GM12891 (cell line): ENCODE results near the gene RAB36.

Source experiments
- POLR2A ChIP-seq: IDR thresholded peaks from 2 replicates; pipeline ENCODE4 v1.6.1; 2011; ENCODE audit warnings: low read depth, low read length, control low read depth
- POLR2AphosphoS5 ChIP-seq: IDR thresholded peaks from 2 replicates; pipeline ENCODE4 v1.6.1; 2011; ENCODE audit warnings: low read depth, low read length, control low read depth
- POU2F2 ChIP-seq: IDR thresholded peaks from 2 replicates; pipeline ENCODE4 v1.6.1; 2011; ENCODE audit warnings: low read depth, mild to moderate bottlenecking, control low read depth, low read length, moderate library complexity
- TAF1 ChIP-seq: IDR thresholded peaks from 2 replicates; pipeline ENCODE4 v1.6.1; 2011; ENCODE audit warnings: low read depth, low read length, control low read depth

DNA sequence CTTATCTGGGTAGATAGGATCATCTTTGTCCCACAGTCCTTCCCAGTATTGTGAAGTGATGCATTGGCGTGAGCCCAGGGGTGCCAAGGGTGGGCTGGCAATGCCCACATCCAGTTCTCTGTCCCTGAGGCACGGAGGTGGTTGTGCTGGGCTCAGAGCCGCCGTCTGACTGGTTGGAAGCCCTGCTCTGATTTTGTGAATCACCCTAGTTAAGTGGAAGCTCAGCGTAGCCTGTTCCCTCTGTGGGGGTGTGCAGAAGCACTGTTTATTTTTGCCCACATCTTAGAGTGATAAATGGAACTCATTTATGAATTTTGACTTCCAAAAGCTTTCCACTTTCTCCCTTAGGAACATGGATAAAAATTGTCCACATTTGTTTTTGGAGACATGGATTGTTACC, 48.6 kb downstream of the RAB36 start:
- TF ChIP-seq POLR2A (no peak), POLR2AphosphoS5 (no peak), POU2F2 (no peak), TAF1 (no peak)
